Mammary epithelial cell (primary cell): ENCODE data around the gene CEACAM1.

Experiments
- CTCF ChIP-seq, 2 donors: IDR thresholded peaks in 1 of 2; conservative IDR thresholded peaks in 1 of 2; 2 replicates each; pipeline ENCODE4 v1.5.1; 2011 to 2012; ENCODE audit warnings: inconsistent platforms in 2 of 2, low read length in 2 of 2, mild to moderate bottlenecking in 2 of 2, control low read depth in 1 of 2, low read depth in 1 of 2; ENCODE audit not compliant: insufficient read depth in 1 of 2; ENCODE audit errors: extremely low read depth in 1 of 2
- EZH2 ChIP-seq: IDR thresholded peaks from 2 replicates; pipeline ENCODE4 v1.6.1; 2012; ENCODE audit warnings: low read length, inconsistent platforms, borderline replicate concordance

GRCh38 chr19:42487032-42487797 is 41.1 kb downstream of the CEACAM1 start:
- TF ChIP-seq CTCF (conservative IDR thresholded peaks at IDR 0.05 in 1 of 2, IDR thresholded peaks at IDR 0.05 in 1 of 2; ENCODE audit: extremely low read depth in 1 of 2, insufficient read depth in 1 of 2, low read depth in 1 of 2, low read length in 2 of 2) (no peak), EZH2 (no peak)
